GM18909 (cell line): ENCODE results near the gene CSDE1.

Source experiments
- ATAC-seq: cut with Tn5 transposase; IDR thresholded peaks from one replicate; pipeline ENCODE4 v1.9.1; 2021; ENCODE audit warnings: mild to moderate bottlenecking; ENCODE audit not compliant: unreplicated experiment, poor library complexity

CSDE1 gene

GRCh38 chr1:114750780-114751179 is 7.0 kb downstream of the CSDE1 start:
- ATAC-seq: no peak

GRCh38 chr1:114749835-114750234 is 7.9 kb downstream of the CSDE1 start:
- ATAC-seq: no peak

GRCh38 chr1:114746450-114747121 is 11.2 kb downstream of the CSDE1 start:
- no peak for ATAC-seq

- no peak for ATAC-seq
Observed at GRCh38 chr1:114745291-114745690, 12.5 kb downstream of the CSDE1 start.

GRCh38 chr1:114741963-114742746 is 15.6 kb downstream of the CSDE1 start:
- ATAC-seq: no peak

GRCh38 chr1:114740331-114740730 is 17.5 kb downstream of the CSDE1 start:
- ATAC-seq: no peak

- ATAC-seq: no peak
Observed at GRCh38 chr1:114737314-114737849, 20.4 kb downstream of the CSDE1 start.

GRCh38 chr1:114735479-114735878 is 22.3 kb downstream of the CSDE1 start:
- no peak for ATAC-seq

GRCh38 chr1:114729782-114730181 is 28.0 kb downstream of the CSDE1 start:
- no peak for ATAC-seq

GRCh38 chr1:114728553-114728952 is 29.2 kb downstream of the CSDE1 start:
- no peak for ATAC-seq

GRCh38 chr1:114725230-114725629 is 32.6 kb downstream of the CSDE1 start:
- no peak for ATAC-seq

GRCh38 chr1:114723915-114724314 is 33.9 kb downstream of the CSDE1 start:
- ATAC-seq: no peak

- no peak for ATAC-seq
Observed at GRCh38 chr1:114723457-114723856, 34.3 kb downstream of the CSDE1 start.

GRCh38 chr1:114720492-114720891 is 37.3 kb downstream of the CSDE1 start:
- ATAC-seq: no peak

GRCh38 chr1:114719424-114719787 is 38.4 kb downstream of the CSDE1 start:
- ATAC-seq: no peak

GRCh38 chr1:114718661-114719423 is 38.9 kb downstream of the CSDE1 start:
- no peak for ATAC-seq

GRCh38 chr1:114716304-114717170 is 41.2 kb downstream of the CSDE1 start, which contains the start of gene NRAS:
Gene NRAS, minus strand, starts transcription at chr1:114716771. Its CDS starts 611 bp downstream, at chr1:114716160.
- ATAC-seq: peak; percentile 95

- no peak for ATAC-seq
Observed at GRCh38 chr1:114715952-114716303, 41.9 kb downstream of the CSDE1 start.

- ATAC-seq: no peak
Observed at GRCh38 chr1:114712977-114713376, 44.8 kb downstream of the CSDE1 start.

- ATAC-seq: no peak
Observed at GRCh38 chr1:114710360-114710759, 47.4 kb downstream of the CSDE1 start.
